ENCODE data around the gene PRDM10.

Gene PRDM10

GRCh38 chr11:129930743-129931142, 71.9 kb downstream of the PRDM10 start:
- no peak overlapping the region for H3K4me3 Mint-ChIP-seq
- no peaks in the 10 kb centered on the region for H3K4me1 Mint-ChIP-seq (ENCODE audit: low read depth)
- no peaks in the 10 kb centered on the region for H3K27me3 Mint-ChIP-seq
- H3K36me3 Mint-ChIP-seq = peaks cover 20% of the 10 kb centered on the region
- H3K27ac Mint-ChIP-seq = no peak overlapping the region
- H3K9me3 Mint-ChIP-seq (ENCODE audit: low read depth) = no peaks in the 10 kb centered on the region

- Mint-ChIP-seq H3K4me3 (no peak overlapping the region), H3K9me3 (ENCODE audit: low read depth) (no peaks in the 10 kb centered on the region), H3K27me3 (no peaks in the 10 kb centered on the region), H3K4me1 (ENCODE audit: low read depth) (no peaks in the 10 kb centered on the region), H3K27ac (no peak overlapping the region), H3K36me3 (peaks cover 20% of the 10 kb centered on the region)
Measured at GRCh38 chr11:129930296-129930695, 72.3 kb downstream of the PRDM10 start.

GRCh38 chr11:129929721-129930120, 72.9 kb downstream of the PRDM10 start:
- Mint-ChIP-seq H3K9me3 (ENCODE audit: low read depth) (no peaks in the 10 kb centered on the region), H3K36me3 (peaks cover 20% of the 10 kb centered on the region), H3K27ac (no peak overlapping the region), H3K27me3 (no peaks in the 10 kb centered on the region), H3K4me1 (ENCODE audit: low read depth) (no peaks in the 10 kb centered on the region), H3K4me3 (no peak overlapping the region)

DNA sequence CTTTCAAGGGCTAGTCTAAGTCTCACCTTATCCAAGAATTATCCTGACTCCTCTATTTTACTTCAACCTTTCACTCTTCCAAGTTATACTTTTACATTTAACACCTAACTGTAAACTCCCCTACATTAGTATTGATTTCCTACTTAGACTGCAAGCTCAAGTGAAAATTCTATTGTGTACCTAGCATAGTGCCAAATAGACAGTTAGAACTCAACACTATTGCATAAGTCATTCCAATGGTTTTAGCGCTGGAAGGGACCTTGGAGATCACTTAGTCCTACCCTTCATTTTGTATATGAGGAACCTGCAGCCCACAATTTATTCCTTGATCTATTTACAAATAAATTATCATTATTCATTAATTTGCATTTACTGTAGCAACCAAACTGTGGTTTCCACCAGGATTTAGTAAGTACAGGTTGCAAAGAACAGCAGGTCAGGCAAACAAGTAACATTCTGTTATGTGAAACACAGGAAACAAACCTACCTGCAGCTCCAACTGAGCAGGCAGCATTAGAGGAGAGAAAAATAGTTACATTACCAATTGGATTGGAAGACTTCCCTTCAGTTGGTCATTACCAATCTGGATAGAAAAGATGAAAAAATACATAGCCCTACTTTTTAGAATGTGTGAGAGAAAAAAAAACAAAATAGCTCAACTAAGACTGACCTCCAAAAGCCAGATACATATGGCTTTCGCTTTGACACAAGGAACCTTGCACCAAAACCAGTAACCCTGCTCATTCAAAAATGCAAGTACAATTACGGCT, 73.5 kb downstream of the PRDM10 start:
- Mint-ChIP-seq H3K9me3 (ENCODE audit: low read depth) (no peaks in the 10 kb centered on the region), H3K27ac (no peak overlapping the region), H3K27me3 (no peaks in the 10 kb centered on the region), H3K4me3 (no peak overlapping the region), H3K36me3 (peaks cover 17% of the 10 kb centered on the region), H3K4me1 (ENCODE audit: low read depth) (no peaks in the 10 kb centered on the region)

- peaks cover 13% of the 10 kb centered on the region for H3K36me3 Mint-ChIP-seq
- no peak overlapping the region for H3K27ac Mint-ChIP-seq
- H3K4me1 Mint-ChIP-seq (ENCODE audit: low read depth) = peaks cover 8% of the 10 kb centered on the region
- no peaks in the 10 kb centered on the region for H3K9me3 Mint-ChIP-seq (ENCODE audit: low read depth)
- H3K4me3 Mint-ChIP-seq = no peak overlapping the region
- no peaks in the 10 kb centered on the region for H3K27me3 Mint-ChIP-seq
Measured at GRCh38 chr11:129922674-129923073, 80.0 kb downstream of the PRDM10 start.

DNA sequence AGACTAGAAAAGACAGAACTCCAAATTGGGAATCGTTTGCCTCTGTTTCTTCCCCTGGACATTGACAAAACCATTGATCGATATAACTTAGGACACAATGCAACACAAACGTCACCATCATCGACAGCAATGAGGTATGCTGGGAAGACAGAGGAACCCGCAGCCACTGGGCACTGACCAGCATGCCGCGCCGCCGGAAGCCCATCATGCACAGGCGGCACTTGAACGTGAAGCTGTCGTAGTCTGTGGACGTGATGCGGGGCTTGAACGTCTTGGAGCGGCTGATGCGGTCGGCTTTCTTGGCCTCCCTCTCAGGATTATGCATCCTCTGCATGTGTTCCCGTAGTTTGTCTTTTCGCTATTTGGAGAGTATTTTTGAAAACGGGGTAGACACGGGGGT, 84.3 kb downstream of the PRDM10 start:
- H3K4me1 Mint-ChIP-seq (ENCODE audit: low read depth) = peaks cover 6% of the 10 kb centered on the region
- no peak overlapping the region for H3K4me3 Mint-ChIP-seq
- peaks cover 10% of the 10 kb centered on the region for H3K36me3 Mint-ChIP-seq
- H3K27ac Mint-ChIP-seq = no peak overlapping the region
- no peaks in the 10 kb centered on the region for H3K9me3 Mint-ChIP-seq (ENCODE audit: low read depth)
- H3K27me3 Mint-ChIP-seq = no peaks in the 10 kb centered on the region

GRCh38 chr11:129917231-129917630, 85.4 kb downstream of the PRDM10 start:
- Mint-ChIP-seq H3K36me3 (peaks cover 11% of the 10 kb centered on the region), H3K9me3 (ENCODE audit: low read depth) (no peaks in the 10 kb centered on the region), H3K27me3 (no peaks in the 10 kb centered on the region), H3K4me1 (ENCODE audit: low read depth) (peaks cover 2% of the 10 kb centered on the region), H3K4me3 (no peak overlapping the region), H3K27ac (no peak overlapping the region)

- H3K27ac Mint-ChIP-seq = no peak overlapping the region
- no peak overlapping the region for H3K4me3 Mint-ChIP-seq
- H3K4me1 Mint-ChIP-seq (ENCODE audit: low read depth) = peaks cover 4% of the 10 kb centered on the region
- H3K9me3 Mint-ChIP-seq (ENCODE audit: low read depth) = no peaks in the 10 kb centered on the region
- H3K27me3 Mint-ChIP-seq = no peaks in the 10 kb centered on the region
- peaks cover 19% of the 10 kb centered on the region for H3K36me3 Mint-ChIP-seq
Measured at GRCh38 chr11:129911298-129911697, 91.3 kb downstream of the PRDM10 start.

- H3K9me3 Mint-ChIP-seq (ENCODE audit: low read depth) = no peaks in the 10 kb centered on the region
Measured at GRCh38 chr11:129910360-129910759, 92.3 kb downstream of the PRDM10 start.

DNA sequence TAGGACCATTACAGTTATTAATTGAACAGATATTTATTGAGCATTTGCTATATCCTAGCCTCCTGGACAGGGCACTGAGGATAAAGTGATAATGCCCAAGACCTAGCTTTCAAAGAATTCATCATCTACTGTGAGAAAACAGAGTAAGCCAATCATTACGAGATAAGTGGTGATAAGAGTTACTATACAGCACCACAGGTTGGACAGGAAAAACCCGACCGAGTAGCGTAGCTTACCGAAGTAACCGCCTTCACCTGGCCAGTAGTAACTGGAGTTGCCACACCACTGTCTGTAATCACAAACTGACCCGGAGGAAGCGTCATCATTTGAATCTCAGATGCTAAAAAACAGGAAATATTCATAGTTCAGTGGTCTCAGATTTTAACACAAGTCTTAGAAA, 97.2 kb downstream of the PRDM10 start:
- H3K36me3 Mint-ChIP-seq = peaks cover 29% of the 10 kb centered on the region
- no peak overlapping the region for H3K27ac Mint-ChIP-seq
- H3K4me3 Mint-ChIP-seq = no peak overlapping the region
- H3K4me1 Mint-ChIP-seq (ENCODE audit: low read depth) = no peaks in the 10 kb centered on the region
- H3K27me3 Mint-ChIP-seq = no peaks in the 10 kb centered on the region
- no peaks in the 10 kb centered on the region for H3K9me3 Mint-ChIP-seq (ENCODE audit: low read depth)

More at GRCh38 chr11:129910360-129910759, 92.3 kb downstream of the PRDM10 start:
- H3K4me1 Mint-ChIP-seq (ENCODE audit: low read depth) = peaks cover 4% of the 10 kb centered on the region
- H3K36me3 Mint-ChIP-seq = peaks cover 23% of the 10 kb centered on the region
- H3K4me3 Mint-ChIP-seq = no peak overlapping the region
- H3K27me3 Mint-ChIP-seq = no peaks in the 10 kb centered on the region
- no peak overlapping the region for H3K27ac Mint-ChIP-seq

- H3K27me3 Mint-ChIP-seq = no peaks in the 10 kb centered on the region
- peaks cover 4% of the 10 kb centered on the region for H3K36me3 Mint-ChIP-seq
- H3K4me1 Mint-ChIP-seq (ENCODE audit: low read depth) = peaks cover 33% of the 10 kb centered on the region
- H3K4me3 Mint-ChIP-seq = peak overlapping the region; percentile 93
- no peaks in the 10 kb centered on the region for H3K9me3 Mint-ChIP-seq (ENCODE audit: low read depth)
- H3K27ac Mint-ChIP-seq = peak overlapping the region; percentile 61
Measured at GRCh38 chr11:129896062-129896461, 106.6 kb downstream of the PRDM10 start.

- peak within 1 kb of the TSS; percentile 75 for H3K27ac Mint-ChIP-seq
- H3K36me3 Mint-ChIP-seq = peaks cover 4% of the 10 kb centered on the region
- H3K4me1 Mint-ChIP-seq (ENCODE audit: low read depth) = peaks cover 33% of the 10 kb centered on the region
- no peaks in the 10 kb centered on the region for H3K27me3 Mint-ChIP-seq
- H3K4me3 Mint-ChIP-seq = peak within 1 kb of the TSS; percentile 93
- H3K9me3 Mint-ChIP-seq (ENCODE audit: low read depth) = no peaks in the 10 kb centered on the region
Measured at GRCh38 chr11:129895126-129896041, 107.3 kb downstream of the PRDM10 start, which contains the start of gene NFRKB. Gene NFRKB, minus strand, starts transcription at chr11:129895578. Its CDS starts 2,729 bp downstream, at chr11:129892849.

GRCh38 chr11:129894278-129895125, 108.1 kb downstream of the PRDM10 start:
- H3K36me3 Mint-ChIP-seq = peaks cover 7% of the 10 kb centered on the region
- no peaks in the 10 kb centered on the region for H3K27me3 Mint-ChIP-seq
- H3K4me1 Mint-ChIP-seq (ENCODE audit: low read depth) = peaks cover 42% of the 10 kb centered on the region
- no peaks in the 10 kb centered on the region for H3K9me3 Mint-ChIP-seq (ENCODE audit: low read depth)
- H3K27ac Mint-ChIP-seq = peak overlapping the region; percentile 75
- peak overlapping the region; percentile 93 for H3K4me3 Mint-ChIP-seq

- H3K9me3 Mint-ChIP-seq (ENCODE audit: low read depth) = no peaks in the 10 kb centered on the region
- peaks cover 45% of the 10 kb centered on the region for H3K4me1 Mint-ChIP-seq (ENCODE audit: low read depth)
- peak overlapping the region; percentile 59 for H3K4me3 Mint-ChIP-seq
- peak overlapping the region; percentile 82 for H3K27ac Mint-ChIP-seq
- H3K27me3 Mint-ChIP-seq = no peaks in the 10 kb centered on the region
- H3K36me3 Mint-ChIP-seq = peaks cover 24% of the 10 kb centered on the region
Measured at GRCh38 chr11:129888451-129888850, 114.2 kb downstream of the PRDM10 start.

Measured in activated naive CD8-positive, alpha-beta T cell (primary cell).